HepG2 (cell line): ENCODE measurements around the gene DQX1. TPM values are rescaled to one million over a fixed set of nuclear protein-coding genes. Genes with fewer than 3 reads are reported as not detected.

Source experiments
- ARID5B ChIP-seq: IDR thresholded peaks from 2 replicates; pipeline ENCODE4 v1.4.0; 2020; ENCODE audit warnings: mild to moderate bottlenecking, missing genetic modification reagents
- ATF1 ChIP-seq: IDR thresholded peaks from 2 replicates; pipeline ENCODE4 v1.6.1; 2016; ENCODE audit warnings: mild to moderate bottlenecking, control low read depth
- BRD4 ChIP-seq: sonication (generic); formaldehyde crosslinking; IDR thresholded peaks from 2 replicates; pipeline ENCODE4 v1.4.0; 2020; ENCODE audit warnings: missing genetic modification reagents
- CEBPB ChIP-seq: IDR thresholded peaks from 2 replicates; pipeline ENCODE4 v1.6.1; 2011; ENCODE audit warnings: low read depth, low read length, improper control_type of control experiment, borderline replicate concordance
- LRRFIP1 ChIP-seq: sonication (generic); formaldehyde crosslinking; conservative IDR thresholded peaks from 2 replicates; pipeline ENCODE4 v1.4.0; 2020; ENCODE audit warnings: missing genetic modification reagents
- MEIS2 ChIP-seq: sonication (generic); formaldehyde crosslinking; IDR thresholded peaks from 2 replicates; pipeline ENCODE4 v1.9.0; 2021; ENCODE audit warnings: mild to moderate bottlenecking, missing genetic modification reagents
- MTA3 ChIP-seq: sonication (generic); formaldehyde crosslinking; IDR thresholded peaks from 2 replicates; pipeline ENCODE4 v1.4.0; 2020; ENCODE audit warnings: missing genetic modification reagents
- NR3C1 ChIP-seq: sonication (generic); formaldehyde crosslinking; IDR thresholded peaks from 2 replicates; pipeline ENCODE4 v1.4.0; 2020; ENCODE audit warnings: missing genetic modification reagents
- PITX1 ChIP-seq: sonication (generic); formaldehyde crosslinking; IDR thresholded peaks from 2 replicates; pipeline ENCODE4 v1.5.1; 2020; ENCODE audit warnings: mild to moderate bottlenecking, missing genetic modification reagents
- REL ChIP-seq: sonication (generic); formaldehyde crosslinking; conservative IDR thresholded peaks from 2 replicates; pipeline ENCODE4 v1.8.0; 2022; ENCODE audit warnings: mild to moderate bottlenecking, missing genetic modification reagents, moderate library complexity
- SIX4 ChIP-seq: sonication (generic); formaldehyde crosslinking; IDR thresholded peaks from 2 replicates; pipeline ENCODE4 v1.4.0; 2020; ENCODE audit warnings: missing genetic modification reagents
- ZNF142 ChIP-seq: sonication (generic); formaldehyde crosslinking; IDR thresholded peaks from 2 replicates; pipeline ENCODE4 v1.4.0; 2020; ENCODE audit warnings: missing genetic modification reagents
- ZNF598 ChIP-seq: sonication (generic); formaldehyde crosslinking; IDR thresholded peaks from 2 replicates; pipeline ENCODE4 v1.5.1; 2020; ENCODE audit warnings: mild to moderate bottlenecking, missing genetic modification reagents, borderline replicate concordance
- ZNF710 ChIP-seq: sonication (generic); formaldehyde crosslinking; IDR thresholded peaks from 2 replicates; pipeline ENCODE4 v1.5.0; 2020; ENCODE audit warnings: mild to moderate bottlenecking, missing genetic modification reagents, borderline replicate concordance
- polyA plus RNA-seq, 8 experiments: library from polyadenylated mRNA; depleted of rRNA in 3 of 8; stranded (reverse) in 7 of 8; unstranded in 1 of 8; fragments of >200 nt; fragmentation: Illumina TruSeq in 4 of 8; extraction: Trizol in 4 of 8; gene quantifications; 2 replicates each; pipeline versions ENCODE4 v1.2.1 to v1.2.3, GENCODE V29; 2011 to 2016; ENCODE audit warnings: low read depth in 4 of 8, missing spikeins in 1 of 8, mixed read lengths in 1 of 8; ENCODE audit not compliant: insufficient read depth in 1 of 8
- total RNA-seq, 5 experiments: library from RNA; depleted of rRNA; stranded (reverse); fragments of >200 nt; fragmentation: Illumina TruSeq; extraction: Trizol; gene quantifications; 2 replicates each; pipeline ENCODE4 v1.2.3, GENCODE V29; 2016; ENCODE audit warnings: low read depth in 1 of 5

DQX1 gene
- total and polyA plus RNA-seq, 2 of the 13 experiments (the other 11 are each of a cell fraction or from before 2014, with no cell fraction given) = 27.6 to 89.8 TPM

GRCh38 chr2:74488643-74489481 is 37.2 kb downstream of the DQX1 start (continued):
- TF ChIP-seq ARID5B (CRISPR knock-in tag) (peak; percentile 91), ZNF598 (CRISPR knock-in tag) (0 out of 2 replicates have a peak, but pooled peaks have one; percentile 62), ZNF710 (CRISPR knock-in tag) (peak; percentile 76; the same call in 1 of the 2 replicates), REL (CRISPR knock-in tag) (no peak), MTA3 (CRISPR knock-in tag) (no peak), LRRFIP1 (no peak), PITX1 (CRISPR knock-in tag) (peak; percentile 85), BRD4 (CRISPR knock-in tag) (no peak), ZNF142 (CRISPR knock-in tag) (0 out of 2 replicates have a peak, but pooled peaks have one; percentile 19), SIX4 (no peak), MEIS2 (CRISPR knock-in tag) (no peak), CEBPB (peak; percentile 95), ATF1 (CRISPR knock-in tag) (peak; percentile 77), NR3C1 (CRISPR knock-in tag) (no peak)
